DMS79 (cell line): ENCODE results near the gene CFAP58.
A peak's percentile ranks its signal among the peaks of the same experiment; 100 is the strongest.

Experiments used
- DNase-seq: peaks from one replicate; lab custom pipeline; 2025; lab: John Stamatoyannopoulos, UW

CFAP58 gene

GRCh38 chr10:104323085-104323484 lies 30.5 kb upstream of the CFAP58 start:
- DNase-seq = no peak

GRCh38 chr10:104323760-104324201 lies 29.9 kb upstream of the CFAP58 start:
- no peak for DNase-seq

GRCh38 chr10:104324221-104324686 lies 29.4 kb upstream of the CFAP58 start:
- DNase-seq = no peak

GRCh38 chr10:104324931-104325330 lies 28.7 kb upstream of the CFAP58 start:
- no peak for DNase-seq

- no peak for DNase-seq
These were observed 27.9 kb upstream of the CFAP58 start for GRCh38 chr10:104325436-104326435.

GRCh38 chr10:104326991-104327610 lies 26.5 kb upstream of the CFAP58 start:
- DNase-seq = no peak

- no peak for DNase-seq
These were observed 25.6 kb upstream of the CFAP58 start for GRCh38 chr10:104327745-104328645.

- no peak for DNase-seq
These were observed 25.1 kb upstream of the CFAP58 start for GRCh38 chr10:104328646-104328895.

GRCh38 chr10:104328896-104329710 lies 24.5 kb upstream of the CFAP58 start:
- DNase-seq = no peak

GRCh38 chr10:104329735-104330134 lies 23.9 kb upstream of the CFAP58 start:
- DNase-seq = no peak

- DNase-seq = no peak
These were observed 23.2 kb upstream of the CFAP58 start for GRCh38 chr10:104330168-104331110.

GRCh38 chr10:104331208-104331838 lies 22.3 kb upstream of the CFAP58 start:
- no peak for DNase-seq

- DNase-seq = no peak
These were observed 21.2 kb upstream of the CFAP58 start for GRCh38 chr10:104332243-104333031.

- no peak for DNase-seq
These were observed 20.5 kb upstream of the CFAP58 start for GRCh38 chr10:104333032-104333727.

- DNase-seq = peak; percentile 34
These were observed 19.8 kb upstream of the CFAP58 start for GRCh38 chr10:104333728-104334373.

GRCh38 chr10:104334561-104334960 lies 19.1 kb upstream of the CFAP58 start:
- DNase-seq = no peak

GRCh38 chr10:104334965-104335650 lies 18.5 kb upstream of the CFAP58 start:
- DNase-seq = peak; percentile 72
